ENCODE data around the gene ETV3.
A peak's percentile ranks its signal among the peaks of the same experiment; 100 is the strongest.
"Not testable (repeated sequence)": the region's sequence is repeated elsewhere in the genome, so short reads cannot be mapped to it uniquely, and the experiment has no call there.

The ETV3 gene

GRCh38 chr1:157173900-157174410, 35.8 kb upstream of the ETV3 start:
- H3K36me3 ChIP-seq (ENCODE audit: control insufficient read depth, insufficient read depth, low read length), result no peaks in the 10 kb centered on the region
- no peak overlapping the region for H3K27ac ChIP-seq (ENCODE audit: low read depth, low read length)
- H3K9me3 ChIP-seq (ENCODE audit: control insufficient read depth, insufficient read depth, low read length), result no peaks in the 10 kb centered on the region
- no peaks in the 10 kb centered on the region for H3K27me3 ChIP-seq (ENCODE audit: control insufficient read depth, insufficient read depth, low read length)
- H3K9ac ChIP-seq (ENCODE audit: low read depth, low read length), result no peak overlapping the region
- no peak overlapping the region for H3K4me3 ChIP-seq (ENCODE audit: low read depth, low read length)
- peaks cover 7% of the 10 kb centered on the region; the same call in 1 of the 2 replicates for H3K4me1 ChIP-seq (ENCODE audit: control insufficient read depth, insufficient read depth, low read length)

DNA sequence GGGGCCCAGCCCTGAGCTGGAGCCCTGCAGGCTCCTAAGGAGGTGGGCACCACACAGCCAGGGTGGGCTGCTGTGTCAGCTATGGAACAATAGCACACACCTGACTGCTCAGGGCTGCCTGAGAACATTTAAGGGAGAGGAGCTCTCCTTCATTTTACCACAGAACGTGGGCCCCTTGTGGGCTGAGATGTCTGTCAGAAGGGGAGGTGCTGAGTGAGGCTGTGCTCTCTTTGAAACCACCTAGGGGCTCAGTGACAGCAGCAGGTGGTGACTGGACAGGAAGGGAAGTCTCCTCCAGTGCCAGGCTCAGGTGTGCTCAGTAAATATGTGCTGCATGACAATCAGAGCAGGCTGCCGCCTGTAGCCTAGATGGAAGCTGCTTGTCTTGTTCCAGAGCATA, 35.0 kb upstream of the ETV3 start:
- H3K4me3 ChIP-seq (ENCODE audit: low read depth, low read length); H3K36me3 ChIP-seq (ENCODE audit: control insufficient read depth, insufficient read depth, low read length); H3K9me3 ChIP-seq (ENCODE audit: control insufficient read depth, insufficient read depth, low read length); H3K4me1 ChIP-seq (ENCODE audit: control insufficient read depth, insufficient read depth, low read length); H3K9ac ChIP-seq (ENCODE audit: low read depth, low read length); H3K27ac ChIP-seq (ENCODE audit: low read depth, low read length); H3K27me3 ChIP-seq (ENCODE audit: control insufficient read depth, insufficient read depth, low read length): not testable (repeated sequence)

DNA sequence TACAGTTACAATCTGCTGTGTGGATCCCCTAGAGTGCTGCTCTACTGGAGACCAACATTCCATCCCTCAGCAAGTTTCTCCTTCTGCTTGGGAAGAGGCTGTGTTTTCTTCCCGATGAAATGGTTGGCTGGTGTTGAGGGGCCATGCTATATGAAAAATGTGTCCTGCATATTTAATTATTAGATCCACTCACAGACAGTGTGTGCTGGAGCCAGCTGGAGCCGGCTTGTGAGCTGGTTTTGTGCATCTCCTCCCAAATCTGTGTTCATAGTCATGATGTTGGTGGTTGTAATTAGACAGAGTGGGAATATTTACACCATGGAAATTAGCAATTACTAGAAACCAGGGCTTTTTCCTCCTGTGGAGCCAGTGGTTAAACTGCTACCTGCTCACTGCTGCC, 34.4 kb upstream of the ETV3 start:
- H3K4me1 ChIP-seq (ENCODE audit: control insufficient read depth, insufficient read depth, low read length); H3K27ac ChIP-seq (ENCODE audit: low read depth, low read length); H3K4me3 ChIP-seq (ENCODE audit: low read depth, low read length); H3K9me3 ChIP-seq (ENCODE audit: control insufficient read depth, insufficient read depth, low read length); H3K27me3 ChIP-seq (ENCODE audit: control insufficient read depth, insufficient read depth, low read length); H3K36me3 ChIP-seq (ENCODE audit: control insufficient read depth, insufficient read depth, low read length); H3K9ac ChIP-seq (ENCODE audit: low read depth, low read length): not testable (repeated sequence)

DNA sequence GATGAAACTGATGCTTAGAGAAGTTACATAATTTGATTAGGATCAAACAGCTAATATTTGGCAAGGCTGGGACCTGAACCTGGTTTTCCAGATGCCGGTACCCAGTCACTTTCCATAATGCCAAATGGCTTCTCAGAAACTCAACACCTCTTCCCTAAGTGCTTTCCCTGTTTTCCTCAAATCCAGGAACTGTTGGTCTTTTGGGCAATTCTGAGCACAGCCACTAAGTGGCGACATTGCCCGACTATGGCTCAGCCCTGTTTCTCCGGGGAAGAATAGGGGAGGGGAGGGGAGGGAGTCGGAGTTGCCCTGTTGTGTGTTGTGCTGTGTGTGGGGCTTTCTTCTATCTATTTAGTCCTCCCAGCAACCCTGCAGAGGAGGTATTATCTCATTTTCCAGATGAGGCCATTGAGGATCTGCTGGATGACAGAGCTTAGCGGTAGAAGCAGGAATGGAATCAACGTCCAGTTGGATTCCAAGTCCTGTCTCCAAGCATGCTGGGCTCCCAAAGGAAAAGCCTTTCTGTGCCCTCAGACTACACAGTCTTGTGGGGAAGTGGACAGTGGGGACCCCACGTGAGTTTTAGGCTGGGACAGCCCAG, 33.8 kb upstream of the ETV3 start:
- H3K27ac ChIP-seq (ENCODE audit: low read depth, low read length); H3K36me3 ChIP-seq (ENCODE audit: control insufficient read depth, insufficient read depth, low read length); H3K9ac ChIP-seq (ENCODE audit: low read depth, low read length); H3K9me3 ChIP-seq (ENCODE audit: control insufficient read depth, insufficient read depth, low read length); H3K27me3 ChIP-seq (ENCODE audit: control insufficient read depth, insufficient read depth, low read length); H3K4me3 ChIP-seq (ENCODE audit: low read depth, low read length); H3K4me1 ChIP-seq (ENCODE audit: control insufficient read depth, insufficient read depth, low read length): not testable (repeated sequence)

DNA sequence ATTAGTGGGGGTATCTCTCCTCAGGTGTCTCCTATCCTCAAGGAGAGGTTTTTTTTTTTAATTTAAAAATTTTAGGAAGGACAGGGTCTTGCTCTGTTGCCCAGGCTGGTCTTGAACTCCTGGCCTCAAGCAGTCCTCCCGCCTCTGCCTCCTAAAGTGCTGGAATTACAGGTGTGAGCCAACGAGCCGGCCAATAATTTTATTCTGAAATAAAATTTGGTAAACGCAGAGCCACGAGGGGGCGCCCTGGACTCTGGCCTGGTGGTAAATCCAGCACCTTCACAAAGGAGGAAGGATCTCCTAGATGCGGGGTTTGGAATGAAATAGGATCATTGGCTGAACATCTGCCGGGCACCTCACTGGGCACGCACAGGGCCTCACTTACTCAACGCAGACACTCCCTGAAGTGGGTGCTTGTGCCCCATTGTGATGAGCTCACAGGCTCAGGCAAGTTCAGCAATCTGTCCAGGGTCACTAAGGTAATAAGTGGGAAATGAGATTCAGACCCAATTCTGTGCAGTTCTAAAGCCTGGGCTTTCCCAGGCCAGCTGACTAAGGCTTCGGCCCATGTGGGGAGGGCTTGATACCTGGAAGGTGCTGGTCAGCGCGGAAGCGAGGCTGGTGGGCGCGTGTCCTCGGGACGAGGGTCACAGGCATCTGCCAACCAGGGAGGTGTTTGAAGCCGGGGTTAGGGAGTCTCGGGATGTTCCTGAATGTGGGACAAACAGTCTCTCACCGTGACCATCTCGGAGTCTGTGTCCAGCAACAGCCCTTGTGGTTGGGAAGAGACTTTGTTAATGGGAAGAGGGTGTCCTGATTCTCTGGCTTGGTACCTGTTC, 32.7 kb upstream of the ETV3 start:
- peaks cover 3% of the 10 kb centered on the region; the same call in 1 of the 2 replicates for H3K4me1 ChIP-seq (ENCODE audit: control insufficient read depth, insufficient read depth, low read length)
- H3K36me3 ChIP-seq (ENCODE audit: control insufficient read depth, insufficient read depth, low read length), result no peaks in the 10 kb centered on the region
- H3K27me3 ChIP-seq (ENCODE audit: control insufficient read depth, insufficient read depth, low read length), result no peaks in the 10 kb centered on the region
- H3K27ac ChIP-seq (ENCODE audit: low read depth, low read length), result no peak overlapping the region
- H3K9ac ChIP-seq (ENCODE audit: low read depth, low read length), result no peak overlapping the region
- H3K4me3 ChIP-seq (ENCODE audit: low read depth, low read length), result no peak overlapping the region
- no peaks in the 10 kb centered on the region for H3K9me3 ChIP-seq (ENCODE audit: control insufficient read depth, insufficient read depth, low read length)

DNA sequence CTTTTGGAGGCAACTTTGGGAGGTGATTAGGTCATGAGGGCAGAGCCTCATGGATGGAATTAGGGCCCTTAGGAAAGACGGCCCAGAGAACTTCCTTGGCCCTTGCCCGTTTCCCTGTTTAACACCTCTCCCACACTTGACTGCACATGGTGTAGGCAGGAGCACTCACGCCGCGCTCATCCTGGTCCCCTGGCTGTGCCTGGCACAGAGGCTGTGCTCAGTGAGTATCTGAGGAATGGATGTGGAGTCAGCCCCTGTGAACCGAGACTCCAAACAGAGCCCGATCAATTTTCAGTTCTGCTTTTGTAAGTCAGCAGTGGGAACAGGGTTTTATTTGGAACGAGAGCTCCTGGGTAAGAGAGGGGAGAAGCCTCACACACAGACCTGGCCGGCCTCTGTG, 29.8 kb upstream of the ETV3 start:
- Histone ChIP-seq H3K27me3 (ENCODE audit: control insufficient read depth, insufficient read depth, low read length) (no peaks in the 10 kb centered on the region), H3K4me1 (ENCODE audit: control insufficient read depth, insufficient read depth, low read length) (peaks cover 17% of the 10 kb centered on the region), H3K27ac (ENCODE audit: low read depth, low read length) (no peak overlapping the region), H3K9ac (ENCODE audit: low read depth, low read length) (no peak overlapping the region), H3K4me3 (ENCODE audit: low read depth, low read length) (no peak overlapping the region), H3K9me3 (ENCODE audit: control insufficient read depth, insufficient read depth, low read length) (no peaks in the 10 kb centered on the region), H3K36me3 (ENCODE audit: control insufficient read depth, insufficient read depth, low read length) (no peaks in the 10 kb centered on the region)

DNA sequence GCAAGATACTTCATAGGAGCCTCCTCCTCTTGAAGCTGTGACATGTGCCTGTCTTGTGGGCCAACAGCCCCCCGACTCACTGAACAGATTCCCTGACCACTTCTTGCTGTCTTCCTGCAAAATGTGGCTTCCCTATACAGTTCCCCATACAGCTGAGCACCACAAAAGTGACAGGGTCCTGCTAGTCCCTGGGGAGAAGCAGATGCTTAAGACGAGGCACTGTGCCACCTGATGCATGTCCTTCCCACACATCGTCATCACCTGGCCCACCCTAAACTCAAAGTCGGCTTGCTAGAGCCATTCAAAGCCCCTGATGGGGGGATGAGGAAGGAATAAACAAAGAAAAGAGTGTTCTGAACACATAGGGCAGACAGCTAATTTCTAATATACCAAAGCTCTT, 29.2 kb upstream of the ETV3 start:
- no peak overlapping the region for H3K9ac ChIP-seq (ENCODE audit: low read depth, low read length)
- peaks cover 23% of the 10 kb centered on the region for H3K4me1 ChIP-seq (ENCODE audit: control insufficient read depth, insufficient read depth, low read length)
- H3K27me3 ChIP-seq (ENCODE audit: control insufficient read depth, insufficient read depth, low read length), result no peaks in the 10 kb centered on the region
- no peaks in the 10 kb centered on the region for H3K9me3 ChIP-seq (ENCODE audit: control insufficient read depth, insufficient read depth, low read length)
- no peak overlapping the region for H3K27ac ChIP-seq (ENCODE audit: low read depth, low read length)
- no peaks in the 10 kb centered on the region for H3K36me3 ChIP-seq (ENCODE audit: control insufficient read depth, insufficient read depth, low read length)
- no peak overlapping the region for H3K4me3 ChIP-seq (ENCODE audit: low read depth, low read length)

GRCh38 chr1:157166590-157166989, 28.4 kb upstream of the ETV3 start:
- H3K4me1 ChIP-seq (ENCODE audit: control insufficient read depth, insufficient read depth, low read length), result peaks cover 29% of the 10 kb centered on the region
- H3K27me3 ChIP-seq (ENCODE audit: control insufficient read depth, insufficient read depth, low read length), result no peaks in the 10 kb centered on the region
- no peak overlapping the region for H3K4me3 ChIP-seq (ENCODE audit: low read depth, low read length)
- no peaks in the 10 kb centered on the region for H3K9me3 ChIP-seq (ENCODE audit: control insufficient read depth, insufficient read depth, low read length)
- H3K27ac ChIP-seq (ENCODE audit: low read depth, low read length), result no peak overlapping the region
- H3K9ac ChIP-seq (ENCODE audit: low read depth, low read length), result no peak overlapping the region
- H3K36me3 ChIP-seq (ENCODE audit: control insufficient read depth, insufficient read depth, low read length), result no peaks in the 10 kb centered on the region

- H3K4me3 ChIP-seq (ENCODE audit: low read depth, low read length), result peak overlapping the region; percentile 18; the same call in 1 of the 2 replicates
- no peak overlapping the region for H3K9ac ChIP-seq (ENCODE audit: low read depth, low read length)
- no peaks in the 10 kb centered on the region for H3K36me3 ChIP-seq (ENCODE audit: control insufficient read depth, insufficient read depth, low read length)
- H3K27me3 ChIP-seq (ENCODE audit: control insufficient read depth, insufficient read depth, low read length), result no peaks in the 10 kb centered on the region
- peak overlapping the region; percentile 90 for H3K27ac ChIP-seq (ENCODE audit: low read depth, low read length)
- no peaks in the 10 kb centered on the region for H3K9me3 ChIP-seq (ENCODE audit: control insufficient read depth, insufficient read depth, low read length)
- H3K4me1 ChIP-seq (ENCODE audit: control insufficient read depth, insufficient read depth, low read length), result peaks cover 34% of the 10 kb centered on the region
Observed at GRCh38 chr1:157163273-157164127, 25.3 kb upstream of the ETV3 start.

DNA sequence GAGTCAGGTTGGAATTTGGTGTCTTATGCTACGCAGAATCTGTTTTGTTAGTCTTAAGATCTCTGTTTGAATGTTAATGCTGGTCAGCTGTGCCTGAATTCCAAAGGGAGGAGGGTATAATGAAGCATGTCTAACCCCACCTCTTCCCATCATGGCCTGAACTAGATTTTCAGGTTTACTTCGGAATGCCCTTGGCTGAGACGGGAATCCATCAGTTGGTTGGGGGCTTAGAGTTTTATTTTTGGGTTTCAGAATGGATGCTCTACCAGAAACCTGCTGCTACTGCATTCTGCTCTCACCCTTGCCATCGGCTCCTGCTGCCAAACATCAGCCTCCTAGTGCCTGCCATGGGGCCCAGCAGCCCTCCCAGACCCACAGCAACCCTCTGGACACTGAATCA, 24.1 kb upstream of the ETV3 start:
- H3K27ac ChIP-seq (ENCODE audit: low read depth, low read length), result peak overlapping the region; percentile 90

More for the DNA sequence above, 24.1 kb upstream of the ETV3 start:
- peaks cover 40% of the 10 kb centered on the region for H3K4me1 ChIP-seq (ENCODE audit: control insufficient read depth, insufficient read depth, low read length)
- H3K4me3 ChIP-seq (ENCODE audit: low read depth, low read length), result peak overlapping the region; percentile 30; the same call in 1 of the 2 replicates
- H3K36me3 ChIP-seq (ENCODE audit: control insufficient read depth, insufficient read depth, low read length), result no peaks in the 10 kb centered on the region
- no peaks in the 10 kb centered on the region for H3K9me3 ChIP-seq (ENCODE audit: control insufficient read depth, insufficient read depth, low read length)
- no peaks in the 10 kb centered on the region for H3K27me3 ChIP-seq (ENCODE audit: control insufficient read depth, insufficient read depth, low read length)
- peak overlapping the region; percentile 39; the same call in 1 of the 2 replicates for H3K9ac ChIP-seq (ENCODE audit: low read depth, low read length)
